GM12874 (cell line): ENCODE data around the gene WBP2.

Source experiments
- CTCF ChIP-seq: IDR thresholded peaks from 2 replicates; pipeline ENCODE4 v1.5.1; 2011; ENCODE audit warnings: low read depth, mild to moderate bottlenecking, control low read depth, low read length, moderate library complexity; ENCODE audit not compliant: insufficient read depth

WBP2 gene

DNA sequence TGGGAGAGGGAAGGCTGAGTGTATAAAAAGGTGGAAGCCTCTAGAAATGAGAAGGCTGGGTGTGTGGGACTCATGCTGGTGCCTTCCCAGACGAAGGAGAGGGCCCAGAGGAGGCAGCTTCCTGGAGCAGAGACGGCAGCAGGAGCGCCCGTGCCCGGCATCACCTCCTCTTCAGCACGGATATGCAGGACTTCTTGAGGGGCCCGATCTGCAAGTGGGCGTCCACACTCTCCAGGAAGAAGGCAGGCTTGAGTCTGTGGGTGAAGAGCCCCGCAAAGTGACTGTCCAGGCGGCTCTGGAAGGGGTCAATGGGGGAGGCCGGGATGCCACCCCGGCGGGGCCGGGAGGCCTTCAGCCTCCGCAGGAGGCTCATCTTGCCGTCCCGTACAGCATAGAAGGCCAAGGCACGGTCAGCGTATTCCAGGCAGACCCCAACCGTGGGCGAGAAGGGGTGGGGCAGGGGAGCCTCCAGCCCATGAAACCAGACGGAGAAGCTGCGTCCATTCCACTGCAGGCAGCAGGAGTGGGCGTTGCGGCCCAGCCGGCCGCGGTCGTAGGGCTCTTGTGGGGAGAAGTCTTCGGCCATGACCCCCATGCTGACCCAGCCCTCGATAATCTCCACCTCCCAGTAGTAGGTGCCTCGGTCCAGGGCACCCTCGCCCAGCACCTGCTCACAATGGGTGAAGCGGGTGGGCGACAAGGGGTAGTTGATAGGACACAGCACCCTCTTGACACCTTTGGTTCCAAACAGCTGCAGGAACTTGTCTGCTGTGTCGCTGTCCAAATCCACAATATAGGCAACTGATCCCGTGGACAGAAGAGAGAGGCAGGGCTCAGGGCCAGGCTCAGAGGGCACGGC is 19.4 kb upstream of the WBP2 start:
- TF ChIP-seq CTCF, result no peak

GRCh38 chr17:75873587-75874322 is 18.6 kb upstream of the WBP2 start:
- TF ChIP-seq CTCF, result no peak

GRCh38 chr17:75872434-75873351 is 17.6 kb upstream of the WBP2 start:
- TF ChIP-seq CTCF, result no peak

GRCh38 chr17:75869282-75870141 is 14.4 kb upstream of the WBP2 start:
- TF ChIP-seq CTCF, result no peak

DNA sequence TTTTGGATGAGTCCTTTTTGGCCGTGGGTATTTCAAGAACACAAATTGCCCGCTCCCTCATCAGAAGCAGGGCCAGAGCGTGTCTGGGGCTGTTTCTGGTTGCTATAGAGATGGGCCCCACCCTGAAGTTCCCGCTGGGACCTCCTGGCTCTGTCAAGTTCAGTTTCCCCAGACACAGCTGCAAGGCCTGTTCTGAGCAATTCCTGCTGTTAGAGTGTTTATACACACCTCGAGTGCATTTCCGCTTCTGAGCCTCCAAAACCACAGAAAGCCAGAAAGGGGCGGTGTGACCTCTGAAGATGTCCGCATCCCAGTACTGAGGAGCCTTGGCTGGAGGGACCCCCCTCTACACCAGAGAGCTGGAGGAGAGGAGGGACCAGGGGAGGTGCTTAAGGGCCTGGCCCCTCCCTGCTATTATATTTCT is 9.3 kb upstream of the WBP2 start:
- TF ChIP-seq CTCF, result no peak

DNA sequence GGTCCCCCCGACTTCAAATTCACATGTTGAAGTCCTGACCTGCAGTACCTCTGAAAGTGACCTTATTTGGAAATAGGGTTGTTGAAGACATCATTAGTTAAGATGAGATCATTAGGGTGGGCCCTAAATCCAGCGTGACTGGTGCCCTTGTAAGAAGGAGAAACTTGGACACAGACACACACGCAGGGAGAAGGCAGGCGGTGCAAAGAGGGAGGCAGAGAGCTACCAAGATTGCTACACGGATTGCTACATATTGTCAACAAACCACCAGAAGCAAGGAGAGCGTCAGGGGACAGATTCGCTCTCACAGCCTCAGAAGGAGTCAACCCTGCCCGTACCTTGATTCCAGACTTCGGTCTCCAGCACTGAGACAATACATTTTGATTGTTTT is 6.8 kb upstream of the WBP2 start:
- no peak for TF ChIP-seq CTCF
